Activated CD4-positive, alpha-beta T cell treated with anti-CD3 and anti-CD28 coated beads, Interleukin-2, Interleukin-6, amounts not matched to agents 100 ng/mL and 50 ng/mL, durations not matched to agents 16 hours and 8 hours (primary cell): ENCODE results near the gene OST4.

Experiments used
- DNase-seq: peaks from one replicate; pipeline ENCODE4 v3.0.0-alpha.2; 2020

Gene OST4

GRCh38 chr2:27023740-27024139, 47.7 kb downstream of the OST4 start:
- no peak for DNase-seq

GRCh38 chr2:27021253-27022049, 50.0 kb downstream of the OST4 start:
- DNase-seq, result no peak
